Left kidney (tissue), 2 donors: ENCODE measurements around the gene EME1. TPM values are rescaled to one million over a fixed set of nuclear protein-coding genes. Genes with fewer than 3 reads are reported as not detected.

ENCODE experiments used
- DNase-seq: peaks from one replicate; pipeline ENCODE4 v3.0.0-alpha.2; 2013
- polyA plus RNA-seq: library from polyadenylated mRNA; unstranded; fragments of 120-200 nt; gene quantifications from one replicate; pipeline ENCODE4 v1.2.1, GENCODE V29; 2013; ENCODE audit not compliant: insufficient read length

EME1 gene
- polyA plus RNA-seq, 1 donor = 14.0 TPM

GRCh38 chr17:50347894-50348291 lies 25.1 kb upstream of the EME1 start:
- no peak for DNase-seq

GRCh38 chr17:50348522-50349242 lies 24.3 kb upstream of the EME1 start:
- no peak for DNase-seq

DNA sequence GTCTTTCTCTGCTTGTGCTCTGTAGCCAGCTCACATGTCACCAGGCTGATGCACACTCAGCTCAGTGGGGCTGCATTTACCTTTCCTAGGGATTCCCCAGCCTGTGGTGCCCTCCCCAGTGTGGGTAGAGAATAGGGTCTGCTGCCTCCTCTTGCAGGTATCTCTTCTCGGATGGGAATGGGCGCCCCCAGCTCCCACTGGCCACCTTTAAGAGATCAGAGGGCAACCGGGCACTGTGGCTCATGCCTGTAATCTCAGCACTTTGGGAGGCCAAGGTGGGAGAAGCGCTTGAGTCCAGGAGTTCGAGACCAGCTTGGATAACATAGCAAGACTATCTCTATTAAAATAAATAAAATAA lies 23.8 kb upstream of the EME1 start:
- DNase-seq = no peak

DNA sequence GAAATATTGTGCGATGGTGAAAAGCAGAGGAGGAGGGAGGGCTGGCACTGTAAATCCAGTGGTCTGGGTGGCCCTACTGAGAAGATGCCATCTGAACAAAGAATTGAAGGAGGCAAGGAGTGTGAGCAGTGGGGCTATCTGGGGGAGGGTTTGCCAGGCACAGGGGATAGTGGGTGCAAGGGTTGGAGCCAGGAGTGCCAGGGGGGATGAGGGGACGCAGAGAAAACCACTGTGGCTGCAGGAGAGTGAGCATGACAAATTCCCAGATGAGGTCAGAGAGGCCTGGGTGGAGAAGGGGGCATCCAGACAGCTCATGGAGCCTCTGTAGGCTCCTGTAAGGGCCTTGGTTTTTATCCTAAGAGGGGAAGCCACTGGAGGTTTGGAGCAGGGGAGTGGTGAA lies 22.3 kb upstream of the EME1 start:
- DNase-seq = no peak

- DNase-seq = no peak
Observed at GRCh38 chr17:50352072-50352692, 20.8 kb upstream of the EME1 start.

GRCh38 chr17:50352693-50353599 lies 20.1 kb upstream of the EME1 start:
- DNase-seq = no peak

DNA sequence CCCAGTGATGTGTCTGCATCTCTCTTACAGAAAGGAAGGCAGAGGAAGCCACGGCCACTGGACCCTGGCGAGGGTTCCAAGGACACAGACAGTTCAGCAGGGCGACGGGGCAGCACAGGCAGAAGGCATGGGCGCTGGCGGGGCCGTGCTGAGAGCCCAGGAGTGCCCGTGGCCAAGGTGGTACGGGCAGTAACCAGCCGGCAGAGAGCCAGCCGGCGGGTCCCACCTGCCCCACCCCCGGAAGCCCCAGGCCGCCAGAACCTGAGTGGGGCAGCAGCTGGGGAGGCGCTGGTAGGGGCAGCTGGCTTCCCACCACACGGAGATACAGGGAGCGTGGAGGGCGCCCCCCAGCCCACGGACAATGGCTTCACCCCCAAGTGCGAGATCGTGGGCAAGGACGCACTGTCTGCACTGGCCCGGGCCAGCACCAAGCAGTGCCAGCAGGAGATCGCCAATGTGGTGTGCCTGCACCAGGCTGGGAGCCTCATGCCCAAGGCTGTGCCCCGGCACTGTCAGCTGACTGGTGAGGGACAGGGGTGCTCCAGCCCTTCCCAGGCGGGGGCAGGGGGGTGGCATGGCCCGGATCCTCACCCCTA lies 19.3 kb upstream of the EME1 start:
- DNase-seq = no peak

DNA sequence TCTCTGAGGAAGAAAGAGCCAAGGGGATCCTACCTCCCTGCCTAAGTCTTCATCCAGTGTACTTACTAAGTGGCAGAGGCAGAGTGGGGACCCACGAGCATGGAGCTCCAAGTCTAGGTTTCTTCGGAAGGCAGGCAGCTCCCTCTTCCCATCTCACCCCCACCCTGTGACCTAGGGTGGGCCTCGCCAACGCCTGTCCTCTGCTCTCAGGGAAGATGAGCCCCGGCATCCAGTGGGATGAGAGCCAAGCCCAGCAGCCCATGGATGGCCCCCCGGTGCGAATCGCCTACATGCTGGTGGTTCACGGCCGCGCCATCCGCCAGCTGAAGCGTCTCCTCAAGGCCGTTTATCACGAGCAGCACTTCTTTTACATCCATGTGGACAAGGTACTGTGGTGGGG lies 18.8 kb upstream of the EME1 start:
- DNase-seq = no peak

GRCh38 chr17:50354776-50355175 lies 18.3 kb upstream of the EME1 start:
- no peak for DNase-seq

DNA sequence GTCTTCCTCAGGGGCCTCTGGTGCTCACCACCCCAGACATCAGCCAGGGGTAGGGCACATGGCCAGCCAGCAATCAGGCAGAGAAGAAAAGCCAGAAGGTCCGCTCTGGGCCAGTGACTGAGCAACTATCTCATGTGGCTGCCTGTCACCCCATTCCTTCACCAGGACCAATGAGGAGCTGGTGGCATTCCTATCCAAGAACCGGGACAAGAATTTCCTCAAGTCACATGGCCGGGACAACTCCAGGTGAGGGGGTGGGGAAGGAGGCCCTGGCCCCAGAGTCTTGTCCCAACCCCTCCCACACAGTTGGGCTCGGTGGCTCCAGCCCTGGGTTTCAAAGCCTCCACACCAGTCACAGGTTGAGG lies 17.7 kb upstream of the EME1 start:
- no peak for DNase-seq

GRCh38 chr17:50355701-50356341 lies 17.2 kb upstream of the EME1 start:
- no peak for DNase-seq

DNA sequence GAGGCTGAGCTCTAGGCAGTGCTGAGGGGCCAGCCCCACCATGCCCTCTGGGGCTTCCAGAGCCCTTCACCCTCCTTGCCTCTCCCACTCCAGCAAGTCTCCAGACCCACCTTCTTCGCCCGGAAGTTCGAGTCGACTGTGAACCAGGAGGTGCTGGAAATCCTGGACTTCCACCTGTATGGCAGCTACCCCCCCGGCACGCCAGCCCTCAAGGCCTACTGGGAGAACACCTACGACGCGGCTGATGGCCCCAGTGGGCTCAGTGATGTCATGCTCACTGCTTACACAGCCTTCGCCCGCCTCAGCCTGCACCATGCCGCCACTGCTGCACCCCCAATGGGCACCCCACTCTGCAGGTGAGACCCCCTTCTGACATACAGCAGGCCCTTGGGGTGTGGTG lies 16.6 kb upstream of the EME1 start:
- no peak for DNase-seq

- no peak for DNase-seq
Observed at GRCh38 chr17:50356892-50357510, 16.0 kb upstream of the EME1 start.

- DNase-seq = no peak
Observed at GRCh38 chr17:50358177-50358576, 14.9 kb upstream of the EME1 start.

- no peak for DNase-seq
Observed at GRCh38 chr17:50359005-50359699, 13.9 kb upstream of the EME1 start.

- no peak for DNase-seq
Observed at GRCh38 chr17:50359998-50360461, 13.0 kb upstream of the EME1 start.

DNA sequence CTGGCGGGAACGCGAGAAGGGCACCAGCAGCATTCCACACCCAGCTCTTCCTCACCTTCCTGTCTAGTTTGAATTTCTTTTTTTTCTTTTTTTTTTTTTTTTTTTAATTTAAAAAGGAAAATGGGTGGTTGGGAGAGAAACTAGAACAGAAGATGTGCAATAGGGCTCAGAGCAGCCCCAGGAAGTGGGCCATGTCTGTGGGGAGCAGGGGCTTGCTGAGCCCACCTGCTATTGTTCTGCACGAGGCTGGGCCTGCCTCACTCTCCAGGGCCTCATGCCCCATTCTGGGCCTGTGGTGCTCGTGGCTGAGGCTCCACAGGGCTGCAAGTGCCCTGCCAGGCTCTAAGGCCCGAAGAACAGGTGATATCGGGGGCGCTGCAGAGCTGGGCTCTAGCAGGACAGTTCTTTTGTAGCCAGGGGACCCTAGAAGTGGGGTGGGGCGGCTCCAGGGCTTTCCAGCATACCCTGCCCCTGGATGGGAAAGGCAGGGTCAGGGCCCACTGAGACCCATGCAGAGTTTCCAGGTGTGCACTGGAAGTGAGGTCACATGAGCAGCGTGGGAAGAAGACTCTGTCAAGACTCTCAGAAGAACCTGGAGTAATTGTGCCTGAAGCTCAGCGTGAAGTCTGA lies 12.4 kb upstream of the EME1 start:
- no peak for DNase-seq

DNA sequence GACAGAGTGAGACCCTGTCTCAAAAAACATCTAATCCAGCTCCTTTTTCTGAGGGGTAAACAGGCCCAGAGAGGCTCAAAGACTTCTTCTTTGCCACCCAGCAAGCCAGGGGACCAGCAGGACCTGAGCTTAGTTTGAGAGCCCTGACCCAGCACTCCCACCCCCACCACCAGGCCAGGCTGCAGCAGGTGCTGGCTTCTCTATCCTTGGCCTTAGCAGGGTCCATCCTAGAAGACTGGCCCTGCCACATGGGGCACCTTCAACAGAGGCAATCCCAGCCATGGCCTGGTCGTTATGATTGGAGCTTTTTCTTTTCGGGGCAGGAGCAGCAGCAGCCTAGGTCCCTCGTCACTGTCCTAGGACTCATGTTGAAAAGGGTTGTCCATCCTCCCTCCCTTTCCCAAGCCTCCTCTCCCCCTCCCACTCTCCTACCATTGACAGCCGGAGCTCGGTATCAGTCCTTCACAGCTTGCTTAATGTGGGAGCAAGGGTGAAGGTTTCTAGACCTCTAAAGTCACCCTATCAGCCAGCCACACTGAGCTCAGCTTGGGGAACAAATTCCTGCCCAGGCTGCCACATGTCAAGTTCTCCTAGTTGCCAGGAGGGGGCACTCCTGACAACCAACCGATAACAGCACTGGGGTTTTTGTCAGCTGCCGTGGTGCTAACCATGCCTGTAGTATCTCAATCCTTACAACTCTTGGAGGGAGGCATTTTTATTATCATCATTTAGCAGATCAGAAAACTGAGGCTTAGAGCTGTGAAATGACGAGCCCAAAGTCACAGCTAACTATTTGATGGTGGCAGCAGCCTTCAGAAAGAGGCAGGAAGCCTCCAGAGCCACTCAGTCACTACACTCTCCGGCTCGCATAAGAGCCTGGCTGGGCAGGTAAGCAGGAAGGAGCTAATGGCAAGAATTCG lies 11.2 kb upstream of the EME1 start:
- no peak for DNase-seq

DNA sequence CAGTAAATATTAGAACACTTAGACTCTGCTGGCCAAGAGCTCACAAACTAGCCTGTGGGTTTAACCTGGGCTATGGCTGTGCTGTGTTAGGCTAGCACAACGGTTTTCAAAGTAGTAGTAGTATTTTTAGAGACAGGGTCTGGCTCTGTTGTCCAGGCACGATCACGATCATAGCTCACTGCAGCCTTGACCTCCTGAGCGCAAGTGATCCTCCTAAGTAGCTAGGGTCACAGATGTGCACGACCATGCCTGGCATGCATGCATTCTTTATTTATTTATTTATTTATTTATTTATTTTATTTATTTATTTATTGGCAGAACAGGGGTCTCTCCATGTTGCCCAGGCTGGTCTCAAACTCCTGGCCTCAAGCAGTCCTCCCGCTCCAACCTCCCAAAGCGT lies 10.4 kb upstream of the EME1 start:
- DNase-seq = no peak
